Heart right ventricle (tissue), 16 donors: ENCODE data around the gene SNX6. TPM values are rescaled to one million over a fixed set of nuclear protein-coding genes. Genes with fewer than 3 reads are reported as not detected.
A peak's percentile ranks its signal among the peaks of the same experiment; 100 is the strongest.
"Not testable (repeated sequence)": the region's sequence is repeated elsewhere in the genome, so short reads cannot be mapped to it uniquely, and the experiment has no call there.

Source experiments
- ATAC-seq, 8 donors: fragments of 200-7000 bp; cut with Tn5 transposase; one replicate each; pipeline ENCODE4 v1.9.1; 2020; ENCODE audit warnings: mild to moderate bottlenecking in 8 of 8, moderate library complexity in 8 of 8, moderate number of reproducible peaks in 1 of 8
- DNase-seq, 2 donors: peaks; one replicate each; pipeline ENCODE4 v3.0.0-alpha.2; 2020
- H3K27ac ChIP-seq, 10 donors: fragments of 200-600 bp; sonication (generic) in 2 of 10; one replicate each; pipeline versions ENCODE4 v1.5.0 to v1.8.0; 2020 to 2022; ENCODE audit warnings: mild to moderate bottlenecking in 3 of 10
- H3K27me3 ChIP-seq, 7 donors: fragments of 200-600 bp; one replicate each; pipeline ENCODE4 v1.8.0; 2021 to 2022; ENCODE audit warnings: mild to moderate bottlenecking in 2 of 7
- H3K36me3 ChIP-seq, 9 donors: fragments of 200-600 bp; sonication (generic) in 1 of 9; one replicate each; pipeline versions ENCODE4 v1.5.0 to v1.8.0; 2020 to 2022; ENCODE audit warnings: mild to moderate bottlenecking in 2 of 9
- H3K4me1 ChIP-seq, 9 donors: fragments of 200-600 bp; sonication (generic) in 1 of 9; one replicate each; pipeline versions ENCODE4 v1.5.0 to v1.8.0; 2020 to 2022; ENCODE audit warnings: mild to moderate bottlenecking in 4 of 9
- H3K4me3 ChIP-seq, 10 donors: fragments of 200-600 bp; sonication (generic) in 2 of 10; one replicate each; pipeline versions ENCODE4 v1.5.0 to v1.8.0; 2020 to 2022; ENCODE audit warnings: mild to moderate bottlenecking in 7 of 10, moderate library complexity in 2 of 10
- H3K9me3 ChIP-seq, 11 donors: fragments of 200-600 bp in 10 of 11; sonication (generic) in 2 of 11; one replicate each; pipeline versions ENCODE4 v1.5.0 to v1.8.0; 2013 to 2022; ENCODE audit warnings: mild to moderate bottlenecking in 2 of 11, control low read depth in 1 of 11, moderate library complexity in 1 of 11
- CTCF ChIP-seq, 9 donors: fragments of 200-600 bp; sonication (generic) in 2 of 9; IDR thresholded peaks; one replicate each; pipeline versions ENCODE4 v1.5.0 to v1.8.0; 2021 to 2022; ENCODE audit warnings: antibody characterized with exemption in 9 of 9, mild to moderate bottlenecking in 5 of 9, moderate library complexity in 1 of 9
- WGBS, 2 donors: extraction: QIAGEN DNeasy Blood & Tissue Kit; methylation state at CpG; one replicate each; pipeline ENCODE4 v1.1.7; 2013; ENCODE audit warnings: inconsistent platforms in 1 of 2; 5-methylcytosine and 5-hydroxymethylcytosine counted together
- intact Hi-C, 10 donors: fragments of 100-400 bp; cut with DNase I; formaldehyde crosslinking; loops; one replicate each; pipeline versions ENCODE4 v1.11.1 to v1.14.2; 2022
- polyA plus RNA-seq, 2 donors: library from polyadenylated mRNA; stranded (reverse); fragments of 200-250 nt; gene quantifications; one replicate each; pipeline ENCODE4 v1.2.3, GENCODE V29; 2013
- total RNA-seq, 10 donors: library from RNA; stranded (reverse); fragmentation: NEBNext Ultra II Directional in 3 of 10; extraction: Animal tissue kit (Norgen Biotek cat#: 25700) in 3 of 10; gene quantifications; one replicate each; pipeline versions ENCODE4 v1.2.1 to v1.2.4, GENCODE V29; 2021 to 2023
- donor health status: Arrhythmogenic right ventricular cardiomyopathy.
- donor health status: ischemic (EF 13 %, LVEDD 7.1; RV severe dilation, severe dysfunction).
- donor health status: healthy with polysubstance abuse.
- donor health status: DM: no; HTN: yes; CAD: no.
- donor health status: DM: no; HTN: no; CAD: no.
- donor health status: ischemic (EF 25% LVEDD 6.9; RV normal size, moderate dysfunction).
- donor health status: ischemic (EF 25% LVEDD 5.7; RV mildly dilated, moderate dysfunction).
- donor health status: healthy.
- donor health status: DM: yes; HTN: yes; CAD: no.
- donor health status: Ischemic cardiomyopathy.
- donor health status: ischemic (EF 35%, LVEDD 5.7; RV mildly dilated, moderate dysfunction).
- donor health status: nonischemic (EF 11% LVEDD 7.7; RV severe dilation, severe dysfunction).
- donor health status: DM: yes; HTN: yes; CAD: no.
- donor health status: PGD.
- donor health status: ischemic (EF 29% LVEDD 5.4; RV normal size, mild dysfunction).
- donor health status: nonischemic (EF 23%, LVEDD 6.1; RV moderate dilation, normal function).

The SNX6 gene
- total and polyA plus RNA-seq, 12 donors, result 17.3 to 89.8 (median 57.3) TPM

GRCh38 chr14:34554540-34555250 lies 75.3 kb downstream of the SNX6 start:
- no peaks in the 10 kb centered on the region for H3K36me3 ChIP-seq
- ATAC-seq (no peak), DNase-seq (no peak)
- TF ChIP-seq CTCF (IDR thresholded peaks at IDR 0.05), result no peak
- peaks cover 0 to 9% (median 0%) of the 10 kb centered on the region in 9 donors for H3K4me1 ChIP-seq
- 60 to 61% methylated on average over 9 of the region's 9 CpGs for WGBS, 2 donors
- peak overlapping the region in 5 of 10 donors; percentile 20 to 60 (median 35) for H3K27ac ChIP-seq
- H3K27me3 ChIP-seq, result no peaks in the 10 kb centered on the region
- intact Hi-C loops, result no loop called here
- H3K4me3 ChIP-seq, result no peak overlapping the region
- no peaks in the 10 kb centered on the region for H3K9me3 ChIP-seq

DNA sequence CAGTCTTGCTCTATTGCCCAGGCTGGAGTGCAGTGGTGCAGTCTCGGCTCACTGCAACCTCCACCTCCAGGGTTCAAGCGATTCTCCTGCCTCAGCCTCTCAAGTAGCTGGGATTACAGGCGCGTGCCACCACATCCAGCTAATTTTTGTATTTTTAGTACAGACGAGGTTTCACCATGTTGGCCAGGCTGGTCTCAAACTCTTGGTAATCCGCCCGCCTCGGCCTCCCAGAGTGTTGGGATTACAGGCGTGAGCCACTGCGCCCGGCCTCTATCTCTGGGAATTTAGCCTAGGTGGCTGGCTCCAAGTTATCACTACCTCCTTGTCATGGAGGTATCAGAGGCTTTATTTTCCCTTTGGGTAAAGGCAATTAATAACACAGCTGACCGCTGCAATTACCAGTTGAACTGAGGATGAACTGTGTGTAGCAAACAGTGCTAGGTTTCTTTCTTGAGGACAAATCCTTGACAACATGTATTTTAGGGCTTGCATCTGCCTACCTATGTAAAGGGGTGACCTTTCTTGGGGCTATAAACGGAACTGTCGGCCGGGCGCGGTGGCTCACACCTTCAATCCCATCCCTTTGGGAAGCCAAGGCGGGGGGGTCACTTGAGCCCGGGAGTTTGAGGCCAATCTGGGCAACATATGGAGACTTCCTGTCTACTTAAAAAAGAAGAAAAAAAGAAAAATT lies 80.5 kb downstream of the SNX6 start:
- intact Hi-C loops, result not testable (repeated sequence)
- 89 to 94% methylated on average over 19 of the region's 19 CpGs for WGBS, 2 donors

GRCh38 chr14:34548472-34548981 lies 81.4 kb downstream of the SNX6 start:
- Histone ChIP-seq H3K4me3 (no peak overlapping the region), H3K9me3 (no peaks in the 10 kb centered on the region), H3K36me3 (no peaks in the 10 kb centered on the region), H3K27ac (peak overlapping the region in 2 of 10 donors; percentile 15 to 16), H3K4me1 (peaks cover 0 to 11% (median 0%) of the 10 kb centered on the region in 9 donors), H3K27me3 (no peaks in the 10 kb centered on the region)
- intact Hi-C loops, result no loop called here
- DNase-seq (no peak), ATAC-seq (no peak)
- TF ChIP-seq CTCF (IDR thresholded peaks at IDR 0.05), result no peak
- 94 to 97% methylated on average over 14 of the region's 14 CpGs for WGBS, 2 donors

More for the DNA sequence above, 80.5 kb downstream of the SNX6 start:
- not testable (repeated sequence) for H3K27ac ChIP-seq, DNase-seq, H3K36me3 ChIP-seq, H3K9me3 ChIP-seq, H3K27me3 ChIP-seq, ATAC-seq, H3K4me3 ChIP-seq
- H3K4me1 ChIP-seq, result peaks cover 0 to 13% (median 0%) of the 10 kb centered on the region in 9 donors

GRCh38 chr14:34547136-34547520 lies 82.8 kb downstream of the SNX6 start:
- intact Hi-C loops, DNase-seq: not testable (repeated sequence)
- WGBS, 2 donors, result no CpG with 5 or more reads among the region's 16 CpGs

GRCh38 chr14:34546272-34547135 lies 83.4 kb downstream of the SNX6 start:
- DNase-seq, H3K27me3 ChIP-seq, intact Hi-C loops, H3K36me3 ChIP-seq, H3K4me3 ChIP-seq, H3K27ac ChIP-seq, H3K9me3 ChIP-seq: not testable (repeated sequence)
- no CpG with 5 or more reads among the region's 68 CpGs for WGBS, 2 donors
- H3K4me1 ChIP-seq, result peaks cover 0 to 11% (median 0%) of the 10 kb centered on the region in 9 donors
- peak; percentile 93 to 95 (median 95) for ATAC-seq

More at GRCh38 chr14:34547136-34547520, 82.8 kb downstream of the SNX6 start:
- not testable (repeated sequence) for H3K27me3 ChIP-seq, H3K4me3 ChIP-seq, H3K9me3 ChIP-seq, H3K27ac ChIP-seq, H3K36me3 ChIP-seq
- H3K4me1 ChIP-seq, result peaks cover 0 to 11% (median 0%) of the 10 kb centered on the region in 9 donors
- ATAC-seq, result peak in 6 of 8 donors; percentile 1 to 42 (median 10)

GRCh38 chr14:34540181-34541059 lies 89.5 kb downstream of the SNX6 start:
- DNase-seq, H3K9me3 ChIP-seq, intact Hi-C loops, ATAC-seq, H3K27me3 ChIP-seq: not testable (repeated sequence)
- peak overlapping the region; percentile 74 to 97 (median 89) for H3K4me3 ChIP-seq
- peak overlapping the region; percentile 74 to 99 (median 93) for H3K27ac ChIP-seq
- peaks cover 0 to 24% (median 4%) of the 10 kb centered on the region in 9 donors for H3K36me3 ChIP-seq
- 83 to 85% methylated on average over 13 of the region's 19 CpGs for WGBS, 2 donors
- peaks cover 8 to 28% (median 18%) of the 10 kb centered on the region in 9 donors for H3K4me1 ChIP-seq
